Thyroid gland (tissue), 4 donors: ENCODE measurements around the gene TMEM176A.

ENCODE experiments used
- POLR2A ChIP-seq, 2 donors: fragments of 450-650 bp; IDR thresholded peaks; one replicate each; pipeline ENCODE4 v1.6.1; 2017; ENCODE audit warnings: antibody characterized with exemption in 2 of 2, mild to moderate bottlenecking in 2 of 2, moderate library complexity in 1 of 2
- TF ChIP-seq, protein P1 (sequence below), 6 experiments: fragments of 200-600 bp in 3 of 6; fragments of 450-650 bp in 3 of 6; sonication (generic) in 3 of 6; IDR thresholded peaks; one replicate each; pipeline ENCODE4 v1.5.1; 2016 to 2019; ENCODE audit warnings: antibody characterized with exemption in 6 of 6, mild to moderate bottlenecking in 2 of 6, inconsistent platforms in 1 of 6, moderate library complexity in 1 of 6

DNA sequence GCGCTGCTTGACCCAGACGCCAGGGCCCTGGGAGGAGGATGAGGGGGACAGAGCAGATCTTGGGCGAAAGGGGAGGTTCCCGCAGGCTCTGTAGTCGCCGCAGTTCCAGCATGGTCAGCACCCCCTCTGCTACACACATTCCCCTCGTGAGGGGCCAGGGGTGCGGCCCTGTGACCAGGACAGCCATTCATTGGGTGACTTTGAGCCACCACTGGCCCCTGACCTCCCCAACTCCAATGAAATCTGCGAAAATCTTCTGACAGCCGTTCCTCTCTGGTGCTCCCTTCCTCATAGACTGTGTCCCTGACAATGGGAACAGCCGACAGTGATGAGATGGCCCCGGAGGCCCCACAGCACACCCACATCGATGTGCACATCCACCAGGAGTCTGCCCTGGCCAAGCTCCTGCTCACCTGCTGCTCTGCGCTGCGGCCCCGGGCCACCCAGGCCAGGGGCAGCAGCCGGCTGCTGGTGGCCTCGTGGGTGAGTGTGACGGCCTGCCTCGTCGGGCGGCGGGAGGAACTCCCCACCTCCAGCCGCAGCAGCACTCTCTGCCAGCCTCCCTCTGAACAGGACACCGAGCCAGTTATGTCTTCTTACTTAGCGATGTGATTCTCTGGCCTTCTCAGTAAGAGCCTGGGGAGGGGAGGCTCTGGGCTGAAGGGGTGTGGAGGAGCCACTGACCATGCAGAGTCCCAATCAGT lies 825 bp downstream of the TMEM176A start:
- TF ChIP-seq, protein P1, sequence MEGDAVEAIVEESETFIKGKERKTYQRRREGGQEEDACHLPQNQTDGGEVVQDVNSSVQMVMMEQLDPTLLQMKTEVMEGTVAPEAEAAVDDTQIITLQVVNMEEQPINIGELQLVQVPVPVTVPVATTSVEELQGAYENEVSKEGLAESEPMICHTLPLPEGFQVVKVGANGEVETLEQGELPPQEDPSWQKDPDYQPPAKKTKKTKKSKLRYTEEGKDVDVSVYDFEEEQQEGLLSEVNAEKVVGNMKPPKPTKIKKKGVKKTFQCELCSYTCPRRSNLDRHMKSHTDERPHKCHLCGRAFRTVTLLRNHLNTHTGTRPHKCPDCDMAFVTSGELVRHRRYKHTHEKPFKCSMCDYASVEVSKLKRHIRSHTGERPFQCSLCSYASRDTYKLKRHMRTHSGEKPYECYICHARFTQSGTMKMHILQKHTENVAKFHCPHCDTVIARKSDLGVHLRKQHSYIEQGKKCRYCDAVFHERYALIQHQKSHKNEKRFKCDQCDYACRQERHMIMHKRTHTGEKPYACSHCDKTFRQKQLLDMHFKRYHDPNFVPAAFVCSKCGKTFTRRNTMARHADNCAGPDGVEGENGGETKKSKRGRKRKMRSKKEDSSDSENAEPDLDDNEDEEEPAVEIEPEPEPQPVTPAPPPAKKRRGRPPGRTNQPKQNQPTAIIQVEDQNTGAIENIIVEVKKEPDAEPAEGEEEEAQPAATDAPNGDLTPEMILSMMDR (IDR thresholded peaks at IDR 0.05) = no peak
- no peak for TF ChIP-seq POLR2A (IDR thresholded peaks at IDR 0.05)
